GM10248 (cell line): ENCODE data around the gene ZNF581.

Experiments
- CTCF ChIA-PET: fragments of 300-600 bp; sonication (Branson Sonifier 250); formaldehyde crosslinking; extraction: SDS; loops from one replicate; lab custom pipeline; 2021; ENCODE audit warnings: antibody characterized with exemption; lab: Yijun Ruan, JAX
- POLR2A ChIA-PET: fragments of 350-650 bp; sonication (Branson Sonifier 250); formaldehyde crosslinking; extraction: SDS; loops from one replicate; lab custom pipeline; 2020; ENCODE audit warnings: antibody characterized with exemption; lab: Yijun Ruan, JAX
- DNase-seq: peaks from one replicate; pipeline ENCODE4 v3.0.0; 2012; ENCODE audit errors: extremely low spot score
- TF ChIP-seq, protein P1 (sequence below): IDR thresholded peaks from 2 replicates; pipeline ENCODE4 v1.5.1; 2012; ENCODE audit warnings: mild to moderate bottlenecking, low read depth; ENCODE audit errors: extremely low read depth, missing control alignments, control extremely low read depth

ZNF581 gene

GRCh38 chr19:55623561-55623960, 19.9 kb upstream of the ZNF581 start:
- TF ChIP-seq, protein P1, sequence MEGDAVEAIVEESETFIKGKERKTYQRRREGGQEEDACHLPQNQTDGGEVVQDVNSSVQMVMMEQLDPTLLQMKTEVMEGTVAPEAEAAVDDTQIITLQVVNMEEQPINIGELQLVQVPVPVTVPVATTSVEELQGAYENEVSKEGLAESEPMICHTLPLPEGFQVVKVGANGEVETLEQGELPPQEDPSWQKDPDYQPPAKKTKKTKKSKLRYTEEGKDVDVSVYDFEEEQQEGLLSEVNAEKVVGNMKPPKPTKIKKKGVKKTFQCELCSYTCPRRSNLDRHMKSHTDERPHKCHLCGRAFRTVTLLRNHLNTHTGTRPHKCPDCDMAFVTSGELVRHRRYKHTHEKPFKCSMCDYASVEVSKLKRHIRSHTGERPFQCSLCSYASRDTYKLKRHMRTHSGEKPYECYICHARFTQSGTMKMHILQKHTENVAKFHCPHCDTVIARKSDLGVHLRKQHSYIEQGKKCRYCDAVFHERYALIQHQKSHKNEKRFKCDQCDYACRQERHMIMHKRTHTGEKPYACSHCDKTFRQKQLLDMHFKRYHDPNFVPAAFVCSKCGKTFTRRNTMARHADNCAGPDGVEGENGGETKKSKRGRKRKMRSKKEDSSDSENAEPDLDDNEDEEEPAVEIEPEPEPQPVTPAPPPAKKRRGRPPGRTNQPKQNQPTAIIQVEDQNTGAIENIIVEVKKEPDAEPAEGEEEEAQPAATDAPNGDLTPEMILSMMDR = no peak
- ChIA-PET POLR2A (no interaction called here), CTCF (interaction anchor here (1.2 to 4.6 kb wide), 6 partner anchors 9 to 107 kb away, joined by 3 to 26 read pairs (median 12); partner anchors contain the start of gene ZNF865)
- DNase-seq = no peak

DNA sequence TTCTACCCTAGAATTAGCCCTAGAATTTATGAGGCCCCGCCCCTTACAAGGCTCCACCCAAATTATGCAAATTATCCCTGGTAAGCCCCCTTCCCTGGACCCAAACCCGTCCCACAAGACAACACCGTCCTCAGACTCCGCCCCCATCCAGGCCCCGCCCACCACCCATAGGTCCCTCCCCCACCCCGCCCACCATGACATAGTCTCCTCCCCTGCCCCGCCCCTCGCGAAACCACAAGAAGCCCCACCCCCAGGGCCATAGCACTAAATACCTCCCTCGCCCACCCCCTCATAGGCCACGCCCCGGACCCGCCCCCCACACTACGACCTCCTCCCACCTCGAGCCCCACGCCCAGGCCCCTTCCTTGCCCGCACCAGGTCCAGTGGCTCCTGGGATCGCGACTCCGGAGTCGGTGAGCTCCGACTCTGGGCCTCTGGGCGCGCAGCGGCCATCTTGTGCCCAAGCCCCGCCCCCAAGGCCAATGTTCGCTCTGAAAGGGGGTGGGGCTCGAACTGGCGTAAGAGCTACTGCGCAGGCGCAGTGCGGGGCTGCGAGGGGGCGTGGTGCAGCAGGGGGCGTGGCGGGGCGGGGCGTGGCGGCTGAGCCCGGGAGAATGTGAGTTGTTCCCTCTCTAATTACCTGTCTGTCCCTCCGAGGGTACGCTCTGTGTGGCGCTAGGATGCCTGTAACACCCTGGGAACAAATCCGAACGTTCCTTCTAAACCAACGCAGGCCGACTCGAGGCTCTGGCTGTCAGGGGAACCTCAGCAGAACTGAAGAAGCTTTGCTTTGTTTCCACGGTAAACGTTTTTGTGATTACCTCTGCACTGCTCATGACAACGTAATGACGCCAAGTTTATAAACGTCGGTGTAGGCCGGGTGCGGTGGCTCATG, 19.1 kb upstream of the ZNF581 start, which contains the start of gene ZNF784:
TSS of gene ZNF784 (minus strand) at position 458 of the 895 bp plus-strand sequence. CDS start at position 453, 5 bp downstream.
- peak; percentile 94 for DNase-seq
- ChIA-PET POLR2A (interaction anchor here (0.5 to 1.0 kb wide), 8 partner anchors 8 to 1753 kb away, joined by 3 to 10 read pairs (median 4); partner anchors contain the start of gene U2AF2), CTCF (interaction anchor here (0.9 to 4.6 kb wide), 10 partner anchors 8 to 120 kb away, joined by 3 to 26 read pairs (median 4); partner anchors contain the start of gene ZNF865)
- TF ChIP-seq, protein P1 = no peak

DNA sequence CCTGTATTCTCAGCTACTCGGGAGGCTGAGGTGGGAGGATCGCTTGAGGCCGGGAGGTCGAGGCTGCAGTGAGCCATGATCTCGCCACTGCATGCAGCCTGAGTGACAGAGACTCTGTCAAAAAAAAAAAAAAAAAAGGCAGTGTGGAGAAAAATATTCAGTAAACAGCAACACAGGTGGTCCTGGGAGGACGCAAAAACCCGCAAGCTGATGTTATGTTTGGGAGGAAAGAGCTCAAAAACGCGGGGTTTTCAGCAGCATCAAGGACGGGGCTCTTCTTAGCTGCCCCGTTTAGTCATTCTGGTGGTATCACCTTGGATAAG, 18.5 kb upstream of the ZNF581 start:
- ChIA-PET CTCF (interaction anchor here (0.9 to 4.6 kb wide), 9 partner anchors 8 to 121 kb away, joined by 3 to 26 read pairs (median 5); partner anchors contain the start of gene ZNF865), POLR2A (interaction anchor here (0.5 to 1.0 kb wide), 4 partner anchors 8 to 1754 kb away, joined by 4 to 10 read pairs (median 6); partner anchors contain the start of gene U2AF2)
- no peak for DNase-seq
- TF ChIP-seq, protein P1 = no peak

DNA sequence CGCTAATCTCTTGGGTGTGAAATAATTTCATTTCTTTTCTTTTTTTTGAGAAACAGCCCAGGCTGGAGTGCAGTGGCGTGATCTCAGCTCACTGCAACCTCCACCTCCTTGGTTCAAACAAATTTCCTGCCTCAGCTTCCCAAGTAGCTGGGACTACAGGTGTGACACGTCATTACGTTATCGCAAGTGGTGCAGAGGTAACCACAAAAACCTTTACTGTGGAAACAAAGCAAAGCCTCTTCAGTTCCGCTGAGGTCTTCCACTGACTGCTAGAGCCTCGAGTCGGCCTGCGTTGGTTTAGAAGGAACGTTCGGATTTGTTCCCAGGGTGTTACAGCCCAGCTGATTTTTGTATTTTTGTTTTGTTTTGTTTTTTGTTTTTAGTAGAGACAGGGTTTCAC, 17.1 kb upstream of the ZNF581 start:
- POLR2A ChIA-PET = no interaction called here
- TF ChIP-seq, protein P1 = no peak
- CTCF ChIA-PET = interaction anchor here (0.8 to 4.6 kb wide), 11 partner anchors 9 to 159 kb away, joined by 3 to 26 read pairs (median 3); partner anchors contain the start of gene ZNF865
- DNase-seq = no peak

DNA sequence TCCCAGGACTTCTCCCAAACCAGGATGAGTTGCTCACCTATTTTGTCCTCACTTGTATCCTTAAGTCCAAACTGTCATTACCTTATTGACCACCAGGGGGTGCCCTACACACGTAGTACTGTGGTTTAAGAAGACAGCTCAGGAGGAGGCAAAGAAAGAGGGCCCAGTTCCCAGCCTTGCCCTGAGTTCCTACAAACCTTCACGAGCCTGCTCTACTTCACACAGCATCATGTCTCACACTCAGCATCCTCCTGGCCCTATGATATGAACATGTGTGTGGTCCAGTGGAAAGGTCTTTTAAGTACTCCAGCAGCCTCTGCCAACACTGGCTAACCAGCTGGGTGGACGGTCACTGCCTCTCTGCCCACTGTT, 11.0 kb upstream of the ZNF581 start:
- ChIA-PET POLR2A (interaction anchor here (0.5 to 1.7 kb wide), 2 partner anchors 8 to 28 kb away, joined by 4 to 7 read pairs; partner anchors contain the start of genes ZNF784 and ZNF865), CTCF (interaction anchor here (0.6 to 9.0 kb wide), 57 partner anchors 9 to 716 kb away, joined by 3 to 109 read pairs (median 4); partner anchors contain the start of genes CCDC106, FIZ1, NAT14 and U2AF2)
- TF ChIP-seq, protein P1 = peak; percentile 88
- DNase-seq = peak; percentile 66

DNA sequence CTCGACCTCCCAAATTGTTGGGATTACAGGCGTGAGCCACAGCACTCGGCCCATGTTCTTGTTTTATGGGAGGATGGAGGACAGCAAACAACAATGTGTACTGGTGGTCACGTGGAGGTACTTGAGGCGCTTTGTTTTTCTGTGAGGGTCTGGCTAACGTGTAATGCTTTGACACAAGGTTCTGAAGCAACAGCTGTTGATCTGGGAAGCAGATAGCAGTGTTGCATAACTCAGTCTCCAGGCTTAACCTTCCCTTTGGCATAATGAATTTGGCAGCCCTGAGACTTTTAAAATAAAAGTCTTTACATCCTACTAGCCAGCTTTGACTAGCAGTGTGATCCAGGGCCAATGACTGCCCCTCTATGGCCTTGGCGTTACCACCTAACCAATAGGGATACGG, 9.6 kb upstream of the ZNF581 start:
- CTCF ChIA-PET = interaction anchor here (1.3 to 9.0 kb wide), 17 partner anchors 9 to 700 kb away, joined by 3 to 109 read pairs (median 19); partner anchors contain the start of genes CCDC106, U2AF2, ZNF581 and ZNF784
- POLR2A ChIA-PET = interaction anchor here (1.0 to 1.9 kb wide), 2 partner anchors 21 to 52 kb away, joined by 3 to 7 read pairs; partner anchors contain the start of gene U2AF2
- TF ChIP-seq, protein P1 = no peak
- DNase-seq = no peak
